ENCODE data around the gene ANTXR2.

ANTXR2 gene

GRCh38 chr4:80103629-80104028, 30.6 kb upstream of the ANTXR2 start:
- no peak overlapping the region for H4K5ac ChIP-seq (ENCODE audit: low read length)
- no peak overlapping the region for H3K4ac ChIP-seq (ENCODE audit: low read depth, low read length)
- H3K23ac ChIP-seq (ENCODE audit: low read length), result no peak overlapping the region
- H2BK120ac ChIP-seq (ENCODE audit: low read depth, low read length), result no peak overlapping the region
- no peak overlapping the region for H3K18ac ChIP-seq (ENCODE audit: low read length)
- no peak overlapping the region for H3K4me2 ChIP-seq (ENCODE audit: low read length)
- no peak for DNase-seq
- no peaks in the 10 kb centered on the region for H3K27me3 ChIP-seq (ENCODE audit: insufficient read depth, low read length, poor library complexity)
- H3K4me1 ChIP-seq (ENCODE audit: control insufficient read depth, low read depth, low read length), result no peaks in the 10 kb centered on the region
- H3K79me2 ChIP-seq (ENCODE audit: control insufficient read depth, insufficient read depth, low read length), result no peaks in the 10 kb centered on the region
- H3K79me1 ChIP-seq (ENCODE audit: low read length), result no peaks in the 10 kb centered on the region
- no peak overlapping the region for H2BK5ac ChIP-seq (ENCODE audit: low read length)
- H3K27ac ChIP-seq (ENCODE audit: low read depth, low read length), result no peak overlapping the region
- no peak overlapping the region for H4K8ac ChIP-seq (ENCODE audit: low read depth, low read length)
- H2BK15ac ChIP-seq (replicated peaks; ENCODE audit: low read depth), result no peak overlapping the region
- no peaks in the 10 kb centered on the region for H3K36me3 ChIP-seq (ENCODE audit: control insufficient read depth, insufficient read depth, low read length)
- no peak overlapping the region for H3K9ac ChIP-seq (ENCODE audit: low read length)
- H3K56ac ChIP-seq (ENCODE audit: low read length), result no peak overlapping the region
- no peak overlapping the region for H2AK5ac ChIP-seq (ENCODE audit: low read length)
- WGBS (ENCODE audit: extremely low coverage, insufficient coverage, low lambda C conversion rate), result no CpG with 5 or more reads among the region's 2 CpGs
- no peak overlapping the region for H3K4me3 ChIP-seq (ENCODE audit: low read length)

GRCh38 chr4:80101792-80102116, 28.7 kb upstream of the ANTXR2 start:
- no peak overlapping the region for H2BK120ac ChIP-seq (ENCODE audit: low read depth, low read length)
- no peak overlapping the region for H2AK5ac ChIP-seq (ENCODE audit: low read length)
- H3K27me3 ChIP-seq (ENCODE audit: insufficient read depth, low read length, poor library complexity), result no peaks in the 10 kb centered on the region
- H3K18ac ChIP-seq (ENCODE audit: low read length), result no peak overlapping the region
- H3K4me1 ChIP-seq (ENCODE audit: control insufficient read depth, low read depth, low read length), result no peaks in the 10 kb centered on the region
- H3K9ac ChIP-seq (ENCODE audit: low read length), result no peak overlapping the region
- no peak for DNase-seq
- H3K79me1 ChIP-seq (ENCODE audit: low read length), result no peaks in the 10 kb centered on the region
- H3K4ac ChIP-seq (ENCODE audit: low read depth, low read length), result no peak overlapping the region
- no peak overlapping the region for H3K23ac ChIP-seq (ENCODE audit: low read length)
- no peak overlapping the region for H4K5ac ChIP-seq (ENCODE audit: low read length)
- H2BK5ac ChIP-seq (ENCODE audit: low read length), result no peak overlapping the region
- H3K36me3 ChIP-seq (ENCODE audit: control insufficient read depth, insufficient read depth, low read length), result no peaks in the 10 kb centered on the region
- H2BK15ac ChIP-seq (replicated peaks; ENCODE audit: low read depth), result no peak overlapping the region
- no peaks in the 10 kb centered on the region for H3K79me2 ChIP-seq (ENCODE audit: control insufficient read depth, insufficient read depth, low read length)
- no peak overlapping the region for H3K27ac ChIP-seq (ENCODE audit: low read depth, low read length)
- no peak overlapping the region for H3K4me2 ChIP-seq (ENCODE audit: low read length)
- no peak overlapping the region for H3K56ac ChIP-seq (ENCODE audit: low read length)
- H3K4me3 ChIP-seq (ENCODE audit: low read length), result no peak overlapping the region
- no peak overlapping the region for H4K8ac ChIP-seq (ENCODE audit: low read depth, low read length)

- no peaks in the 10 kb centered on the region for H3K27me3 ChIP-seq (ENCODE audit: insufficient read depth, low read length, poor library complexity)
- H3K18ac ChIP-seq (ENCODE audit: low read length), result no peak overlapping the region
- H3K27ac ChIP-seq (ENCODE audit: low read depth, low read length), result no peak overlapping the region
- no peaks in the 10 kb centered on the region for H3K79me2 ChIP-seq (ENCODE audit: control insufficient read depth, insufficient read depth, low read length)
- no peak overlapping the region for H4K5ac ChIP-seq (ENCODE audit: low read length)
- no peak overlapping the region for H4K8ac ChIP-seq (ENCODE audit: low read depth, low read length)
- no peak overlapping the region for H3K4ac ChIP-seq (ENCODE audit: low read depth, low read length)
- no peak overlapping the region for H2BK5ac ChIP-seq (ENCODE audit: low read length)
- no peak for DNase-seq
- no peaks in the 10 kb centered on the region for H3K4me1 ChIP-seq (ENCODE audit: control insufficient read depth, low read depth, low read length)
- H3K4me2 ChIP-seq (ENCODE audit: low read length), result no peak overlapping the region
- no peak overlapping the region for H2AK5ac ChIP-seq (ENCODE audit: low read length)
- 100% methylated on average over 1 of the region's 5 CpGs for WGBS (ENCODE audit: extremely low coverage, insufficient coverage, low lambda C conversion rate)
- no peak overlapping the region for H3K56ac ChIP-seq (ENCODE audit: low read length)
- H2BK15ac ChIP-seq (replicated peaks; ENCODE audit: low read depth), result no peak overlapping the region
- no peaks in the 10 kb centered on the region for H3K36me3 ChIP-seq (ENCODE audit: control insufficient read depth, insufficient read depth, low read length)
- no peak overlapping the region for H3K9ac ChIP-seq (ENCODE audit: low read length)
- no peak overlapping the region for H3K4me3 ChIP-seq (ENCODE audit: low read length)
- H3K23ac ChIP-seq (ENCODE audit: low read length), result no peak overlapping the region
- H2BK120ac ChIP-seq (ENCODE audit: low read depth, low read length), result no peak overlapping the region
- no peaks in the 10 kb centered on the region for H3K79me1 ChIP-seq (ENCODE audit: low read length)
These were observed 28.2 kb upstream of the ANTXR2 start for GRCh38 chr4:80101071-80101791.

GRCh38 chr4:80099671-80100070, 26.6 kb upstream of the ANTXR2 start:
- no peak overlapping the region for H2AK5ac ChIP-seq (ENCODE audit: low read length)
- H3K4me3 ChIP-seq (ENCODE audit: low read length), result no peak overlapping the region
- no peaks in the 10 kb centered on the region for H3K79me1 ChIP-seq (ENCODE audit: low read length)
- no peak overlapping the region for H3K4me2 ChIP-seq (ENCODE audit: low read length)
- no peaks in the 10 kb centered on the region for H3K36me3 ChIP-seq (ENCODE audit: control insufficient read depth, insufficient read depth, low read length)
- H3K4me1 ChIP-seq (ENCODE audit: control insufficient read depth, low read depth, low read length), result no peaks in the 10 kb centered on the region
- H2BK5ac ChIP-seq (ENCODE audit: low read length), result no peak overlapping the region
- no peak overlapping the region for H4K5ac ChIP-seq (ENCODE audit: low read length)
- H3K4ac ChIP-seq (ENCODE audit: low read depth, low read length), result no peak overlapping the region
- H3K23ac ChIP-seq (ENCODE audit: low read length), result no peak overlapping the region
- H2BK15ac ChIP-seq (replicated peaks; ENCODE audit: low read depth), result no peak overlapping the region
- no peak overlapping the region for H3K27ac ChIP-seq (ENCODE audit: low read depth, low read length)
- no peak overlapping the region for H3K18ac ChIP-seq (ENCODE audit: low read length)
- H2BK120ac ChIP-seq (ENCODE audit: low read depth, low read length), result no peak overlapping the region
- no peaks in the 10 kb centered on the region for H3K79me2 ChIP-seq (ENCODE audit: control insufficient read depth, insufficient read depth, low read length)
- H4K8ac ChIP-seq (ENCODE audit: low read depth, low read length), result no peak overlapping the region
- no peak overlapping the region for H3K9ac ChIP-seq (ENCODE audit: low read length)
- no peak for DNase-seq
- H3K56ac ChIP-seq (ENCODE audit: low read length), result no peak overlapping the region
- no CpG with 5 or more reads among the region's 1 CpG for WGBS (ENCODE audit: extremely low coverage, insufficient coverage, low lambda C conversion rate)
- no peaks in the 10 kb centered on the region for H3K27me3 ChIP-seq (ENCODE audit: insufficient read depth, low read length, poor library complexity)

GRCh38 chr4:80098635-80099034, 25.6 kb upstream of the ANTXR2 start:
- no peak overlapping the region for H2BK120ac ChIP-seq (ENCODE audit: low read depth, low read length)
- H3K79me2 ChIP-seq (ENCODE audit: control insufficient read depth, insufficient read depth, low read length), result no peaks in the 10 kb centered on the region
- no peak overlapping the region for H3K18ac ChIP-seq (ENCODE audit: low read length)
- no peaks in the 10 kb centered on the region for H3K27me3 ChIP-seq (ENCODE audit: insufficient read depth, low read length, poor library complexity)
- no peaks in the 10 kb centered on the region for H3K79me1 ChIP-seq (ENCODE audit: low read length)
- H2BK15ac ChIP-seq (replicated peaks; ENCODE audit: low read depth), result no peak overlapping the region
- H3K4ac ChIP-seq (ENCODE audit: low read depth, low read length), result no peak overlapping the region
- H3K27ac ChIP-seq (ENCODE audit: low read depth, low read length), result no peak overlapping the region
- no peak overlapping the region for H4K5ac ChIP-seq (ENCODE audit: low read length)
- no peak overlapping the region for H3K4me3 ChIP-seq (ENCODE audit: low read length)
- DNase-seq, result no peak
- H3K4me2 ChIP-seq (ENCODE audit: low read length), result no peak overlapping the region
- H2AK5ac ChIP-seq (ENCODE audit: low read length), result no peak overlapping the region
- no CpG with 5 or more reads among the region's 1 CpG for WGBS (ENCODE audit: extremely low coverage, insufficient coverage, low lambda C conversion rate)
- H3K23ac ChIP-seq (ENCODE audit: low read length), result no peak overlapping the region
- H3K4me1 ChIP-seq (ENCODE audit: control insufficient read depth, low read depth, low read length), result no peaks in the 10 kb centered on the region
- H3K56ac ChIP-seq (ENCODE audit: low read length), result no peak overlapping the region
- no peak overlapping the region for H4K8ac ChIP-seq (ENCODE audit: low read depth, low read length)
- H3K9ac ChIP-seq (ENCODE audit: low read length), result no peak overlapping the region
- H2BK5ac ChIP-seq (ENCODE audit: low read length), result no peak overlapping the region
- no peaks in the 10 kb centered on the region for H3K36me3 ChIP-seq (ENCODE audit: control insufficient read depth, insufficient read depth, low read length)
